SK-MEL-5 (cell line): Measurements from ENCODE around the gene OTUB1. TPM values are rescaled to one million over a fixed set of nuclear protein-coding genes. Genes with fewer than 3 reads are reported as not detected.
"Not testable (repeated sequence)": the region's sequence is repeated elsewhere in the genome, so short reads cannot be mapped to it uniquely, and the experiment has no call there.

Experiments used
- DNase-seq: peaks from one replicate; pipeline ENCODE4 v3.0.0-alpha.2; 2016; ENCODE audit warnings: low read depth, low spot score
- in situ Hi-C: cut with HindIII; loops from 2 replicates; pipeline ENCODE4 v1.10.0; 2016; ENCODE audit warnings: low sequenced_read_pairs, high pct_unique_total_duplicates, low pct_unique_long_range_greater_than_20kb
- total RNA-seq: library from RNA; depleted of rRNA; stranded (reverse); fragments of >200 nt; shearing (Covaris generic); gene quantifications from 2 replicates; pipeline ENCODE4 v1.2.3, GENCODE V29; 2014

The OTUB1 gene
- total RNA-seq, 1 experiment from 2014 or later = 37.3 TPM

DNA sequence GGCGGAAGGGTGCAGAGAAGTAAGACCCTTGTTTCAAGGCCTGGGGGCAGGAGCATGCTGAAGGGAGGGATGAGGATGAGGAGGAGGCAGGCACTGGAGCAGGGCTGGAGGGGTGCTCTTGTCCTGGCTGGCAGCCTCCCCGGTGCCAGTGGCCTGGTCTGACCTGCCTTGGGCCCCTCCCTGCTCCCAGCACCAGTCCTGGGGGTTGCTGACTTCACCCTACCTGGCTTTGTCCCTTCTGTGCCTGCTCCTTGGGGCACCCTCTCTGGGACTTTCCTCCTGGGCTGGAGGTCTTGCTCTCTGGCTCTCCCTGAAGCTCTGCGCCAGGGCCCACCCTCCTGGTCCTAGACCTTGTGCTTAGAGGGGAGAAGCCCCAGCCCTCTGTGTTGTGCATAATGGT, 44.8 kb downstream of the OTUB1 start:
- DNase-seq = no peak
- in situ Hi-C loops = no loop called here

GRCh38 chr11:64032050-64032449, 45.8 kb downstream of the OTUB1 start:
- no peak for DNase-seq

GRCh38 chr11:64034411-64034811, 48.2 kb downstream of the OTUB1 start:
- DNase-seq = no peak
- in situ Hi-C loops = no loop called here

More at GRCh38 chr11:64032050-64032449, 45.8 kb downstream of the OTUB1 start:
- in situ Hi-C loops = no loop called here

DNA sequence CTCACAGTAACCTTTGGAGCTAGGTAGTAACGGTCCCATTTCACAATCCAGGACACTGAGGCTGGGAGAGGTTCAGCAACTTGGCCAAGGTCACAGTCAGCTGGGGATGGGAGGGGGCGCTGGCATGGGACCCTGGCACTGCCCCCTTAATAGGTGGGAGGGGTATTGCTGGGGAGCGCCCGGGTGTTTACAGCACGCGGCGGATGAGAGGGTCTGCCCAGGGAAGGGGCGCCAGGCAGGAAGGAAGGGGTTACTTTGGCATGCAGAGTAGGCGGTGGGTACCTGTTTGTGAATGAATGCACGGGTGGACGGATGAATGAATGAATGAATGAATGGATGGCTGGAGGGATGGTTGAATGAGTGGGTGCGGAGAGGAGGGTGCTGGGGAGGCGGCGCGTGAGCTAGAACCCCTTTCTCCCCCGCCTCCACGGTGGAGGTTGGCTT, 48.9 kb downstream of the OTUB1 start:
- DNase-seq = no peak
- in situ Hi-C loops = no loop called here

DNA sequence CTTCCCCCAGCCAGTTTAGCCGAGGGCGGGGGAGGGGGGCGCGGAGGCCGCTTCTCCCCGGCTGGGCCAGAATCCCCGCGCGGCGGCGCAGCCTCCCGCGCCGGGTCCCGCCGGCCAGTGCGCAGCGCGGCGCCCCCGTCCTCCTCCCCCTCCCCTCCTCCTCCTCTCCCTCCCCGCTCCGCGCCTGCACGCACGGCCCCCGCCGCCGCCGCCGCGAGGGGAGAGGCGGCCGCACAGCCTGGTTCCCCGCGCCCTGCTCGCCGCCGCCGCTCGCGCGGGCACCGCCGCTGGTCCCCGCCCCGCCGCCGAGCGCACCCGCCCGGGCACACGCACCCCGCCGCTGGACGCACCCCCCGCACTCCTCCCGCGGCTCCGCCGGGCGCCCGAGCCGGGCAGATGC, 49.3 kb downstream of the OTUB1 start, which contains the start of gene FLRT1:
FLRT1 (plus strand) TSS at position 356 of the 400 bp plus-strand sequence. CDS start 80,337 bp downstream, outside the sequence.
- no peak for DNase-seq
- in situ Hi-C loops = no loop called here

- no peak for DNase-seq
- in situ Hi-C loops = no loop called here
Measured at GRCh38 chr11:64036087-64037026, 50.1 kb downstream of the OTUB1 start.

DNA sequence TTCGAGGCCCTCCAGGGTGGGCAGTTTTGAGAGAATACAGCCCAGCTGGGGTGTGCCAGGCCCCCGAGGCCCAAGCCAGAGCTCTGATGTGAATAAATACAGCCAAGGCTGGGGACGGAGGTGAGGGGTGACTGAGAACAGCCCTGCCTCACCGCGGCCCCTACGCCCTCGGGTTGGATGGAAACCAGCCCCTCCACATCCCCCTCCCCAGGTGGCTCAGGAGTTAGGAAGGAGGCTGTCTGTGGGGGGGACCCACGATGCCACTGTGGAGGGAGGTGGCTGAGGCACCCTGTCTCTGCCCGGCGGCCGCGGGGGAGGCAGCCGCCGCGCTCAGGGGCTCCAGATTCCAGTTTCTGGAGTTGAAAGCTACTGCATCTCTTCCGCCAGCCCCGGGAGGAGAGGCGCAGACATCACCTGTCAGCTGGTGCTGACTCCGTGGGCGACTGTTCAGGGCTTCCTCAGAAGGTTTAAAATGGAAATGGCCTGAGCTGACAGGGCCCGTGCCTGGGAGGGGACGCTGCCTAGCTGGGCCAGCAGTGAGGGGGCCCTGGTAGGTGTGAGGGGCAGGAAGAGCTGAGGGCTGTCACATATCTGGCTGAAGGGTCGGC, 50.9 kb downstream of the OTUB1 start:
- in situ Hi-C loops = no loop called here
- no peak for DNase-seq

- no peak for DNase-seq
- in situ Hi-C loops = no loop called here
Measured at GRCh38 chr11:64038500-64038899, 52.3 kb downstream of the OTUB1 start.

DNA sequence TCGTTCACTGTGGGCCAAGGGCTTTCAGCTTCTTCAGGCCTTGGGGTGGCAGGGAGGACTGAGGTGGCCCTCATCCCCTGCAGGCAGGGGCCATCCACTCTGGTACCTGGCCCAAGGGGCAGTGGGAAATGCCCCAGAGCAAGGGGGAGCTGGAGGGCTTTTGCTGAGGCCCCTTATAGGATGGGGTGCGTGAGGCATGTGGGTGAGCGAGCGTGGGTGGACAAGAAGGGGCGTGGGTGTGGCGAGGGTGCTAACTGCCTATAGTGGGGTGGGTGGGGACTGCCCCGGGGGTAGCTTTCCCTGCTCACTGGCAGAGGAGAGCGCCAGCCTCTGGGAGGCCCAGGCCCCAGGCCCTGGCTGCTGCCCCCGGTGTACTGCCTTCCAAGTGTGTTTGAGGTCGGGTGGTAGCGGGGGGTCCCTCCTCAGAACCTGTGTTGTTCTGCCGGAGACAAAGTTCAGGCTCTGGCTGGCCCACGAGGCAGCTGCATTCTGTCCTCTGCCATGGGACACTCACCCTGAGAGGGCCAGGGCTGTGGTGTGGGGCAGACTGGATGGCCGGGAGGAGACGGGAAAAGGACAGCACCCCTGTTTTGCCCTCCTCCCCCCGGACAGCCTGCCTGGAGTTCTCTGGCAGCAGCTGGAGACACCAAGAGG, 52.9 kb downstream of the OTUB1 start:
- in situ Hi-C loops = no loop called here
- no peak for DNase-seq

GRCh38 chr11:64040684-64041322, 54.6 kb downstream of the OTUB1 start:
- no peak for DNase-seq
- in situ Hi-C loops = no loop called here

DNA sequence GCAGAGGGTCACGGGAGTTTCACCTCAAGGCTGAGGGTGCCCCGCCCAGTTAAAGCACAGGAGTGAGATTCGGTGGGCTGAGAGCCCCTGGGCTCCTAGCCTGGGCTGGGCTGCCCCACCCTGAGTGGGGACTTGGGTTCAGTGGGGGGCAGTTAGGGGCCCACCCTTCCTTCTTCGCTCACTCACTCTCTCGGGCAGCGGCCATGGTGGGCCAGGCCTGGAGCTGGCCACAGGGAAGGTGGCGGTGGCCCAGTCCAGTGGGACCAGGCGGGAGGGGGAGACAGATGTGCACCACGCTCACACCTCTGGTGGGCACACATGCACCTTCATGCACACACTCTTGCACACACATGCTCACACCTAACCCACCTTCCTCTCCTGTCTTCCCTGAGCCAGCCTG, 55.6 kb downstream of the OTUB1 start:
- in situ Hi-C loops = no loop called here
- DNase-seq = no peak

DNA sequence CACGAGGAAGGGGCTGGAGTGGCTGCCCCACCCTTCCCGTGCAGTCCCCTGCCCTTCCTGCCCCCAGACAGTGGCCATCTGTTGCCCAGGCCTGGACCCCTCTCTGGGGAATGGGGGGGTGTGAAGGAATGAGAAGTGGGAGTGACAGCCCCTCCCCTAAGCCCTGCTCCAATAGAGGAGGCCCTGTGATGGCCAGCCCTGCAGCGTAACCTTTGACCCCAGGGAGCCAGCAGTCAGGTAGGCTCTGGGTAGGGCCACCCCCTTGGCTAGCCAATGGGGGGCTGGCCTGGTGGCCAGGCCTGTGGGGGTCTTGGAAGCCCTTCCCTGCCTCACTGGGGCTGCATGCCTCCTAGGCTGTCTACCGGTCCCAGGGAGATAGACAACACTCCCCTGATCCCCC, 56.1 kb downstream of the OTUB1 start:
- in situ Hi-C loops = no loop called here
- no peak for DNase-seq

GRCh38 chr11:64043545-64043944, 57.3 kb downstream of the OTUB1 start:
- in situ Hi-C loops = no loop called here
- no peak for DNase-seq

GRCh38 chr11:64044730-64045393, 58.6 kb downstream of the OTUB1 start:
- in situ Hi-C loops = no loop called here
- DNase-seq = no peak

DNA sequence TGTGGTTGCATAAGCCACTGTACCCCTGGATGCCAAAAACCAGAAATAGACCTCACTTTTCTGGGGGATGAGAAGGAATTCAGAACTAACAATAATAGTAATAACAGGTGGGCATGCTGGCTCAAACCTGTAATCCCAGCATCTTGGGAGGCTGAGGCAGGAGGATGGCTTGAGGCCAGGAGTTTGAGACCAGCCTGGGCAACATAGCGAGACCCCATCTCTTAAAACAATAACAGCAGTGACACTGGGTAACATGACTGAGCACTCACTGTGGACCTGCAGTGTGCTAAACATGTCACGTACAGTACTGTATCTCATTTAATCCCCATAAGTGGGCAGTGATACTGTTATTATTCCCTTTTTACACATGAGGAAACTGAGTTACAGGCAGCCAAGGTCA, 59.5 kb downstream of the OTUB1 start:
- no peak for DNase-seq
- in situ Hi-C loops = no loop called here

- DNase-seq, in situ Hi-C loops: not testable (repeated sequence)
Measured at GRCh38 chr11:64047373-64047772, 61.1 kb downstream of the OTUB1 start.
